Measurements from ENCODE around the gene DALRD3.
"Not testable (repeated sequence)": the region's sequence is repeated elsewhere in the genome, so short reads cannot be mapped to it uniquely, and the experiment has no call there.

Gene DALRD3

GRCh38 chr3:49021813-49022687 is 3.7 kb upstream of the DALRD3 start, which contains the start of gene NDUFAF3:
TSS of gene NDUFAF3 (plus strand) at chr3:49022121. CDS start at chr3:49022145, 24 bp downstream.
- peak; percentile 96 to 97 for DNase-seq

- DNase-seq, result peak; percentile 99
These were observed 2.9 kb upstream of the DALRD3 start for GRCh38 chr3:49021213-49021812.

- DNase-seq, result peak; percentile 54 to 59
These were observed 2.2 kb upstream of the DALRD3 start for GRCh38 chr3:49020330-49021212.

- no peak for DNase-seq
These were observed 1.6 kb upstream of the DALRD3 start for GRCh38 chr3:49019941-49020329.

GRCh38 chr3:49018707-49019006 is 277 bp upstream of the DALRD3 start:
- DNase-seq, result no peak

- DNase-seq, result peak in 1 of 2 experiments; percentile 44
These were observed 980 bp downstream of the DALRD3 start for GRCh38 chr3:49017229-49017970.

- no peak for DNase-seq
These were observed 1.8 kb downstream of the DALRD3 start for GRCh38 chr3:49016414-49017228.

GRCh38 chr3:49015765-49016164 is 2.6 kb downstream of the DALRD3 start:
- DNase-seq, result no peak

- no peak for DNase-seq
These were observed 3.3 kb downstream of the DALRD3 start for GRCh38 chr3:49015072-49015471.

GRCh38 chr3:49013738-49014660 is 4.4 kb downstream of the DALRD3 start:
- peak; percentile 71 for DNase-seq

GRCh38 chr3:49013113-49013737 is 5.2 kb downstream of the DALRD3 start:
- no peak for DNase-seq

- DNase-seq, result no peak
These were observed 5.9 kb downstream of the DALRD3 start for GRCh38 chr3:49012441-49013017.

GRCh38 chr3:49009396-49009795 is 9.0 kb downstream of the DALRD3 start:
- DNase-seq, result no peak

GRCh38 chr3:49008627-49009026 is 9.8 kb downstream of the DALRD3 start:
- DNase-seq, result not testable (repeated sequence)

GRCh38 chr3:49007771-49008528 is 10.4 kb downstream of the DALRD3 start:
- peak; percentile 93 for DNase-seq

GRCh38 chr3:49007068-49007770 is 11.2 kb downstream of the DALRD3 start, which contains the start of gene WDR6:
TSS of gene WDR6 (plus strand) at chr3:49007391. CDS start at chr3:49007432, 41 bp downstream.
- peak; percentile 96 to 97 for DNase-seq

- no peak for DNase-seq
These were observed 11.8 kb downstream of the DALRD3 start for GRCh38 chr3:49006408-49007067.

GRCh38 chr3:49005998-49006397 is 12.4 kb downstream of the DALRD3 start:
- no peak for DNase-seq

Data from activated T-cell treated with anti-CD3 and anti-CD28 coated beads, Interleukin-2, amount 50 U/mL, for 48 hours (primary cell).